ENCODE measurements around the gene FKBP9. TPM values are rescaled to one million over a fixed set of nuclear protein-coding genes. Genes with fewer than 3 reads are reported as not detected.

FKBP9 gene
- total RNA-seq, 1 experiment from 2014 or later, result 155 TPM

DNA sequence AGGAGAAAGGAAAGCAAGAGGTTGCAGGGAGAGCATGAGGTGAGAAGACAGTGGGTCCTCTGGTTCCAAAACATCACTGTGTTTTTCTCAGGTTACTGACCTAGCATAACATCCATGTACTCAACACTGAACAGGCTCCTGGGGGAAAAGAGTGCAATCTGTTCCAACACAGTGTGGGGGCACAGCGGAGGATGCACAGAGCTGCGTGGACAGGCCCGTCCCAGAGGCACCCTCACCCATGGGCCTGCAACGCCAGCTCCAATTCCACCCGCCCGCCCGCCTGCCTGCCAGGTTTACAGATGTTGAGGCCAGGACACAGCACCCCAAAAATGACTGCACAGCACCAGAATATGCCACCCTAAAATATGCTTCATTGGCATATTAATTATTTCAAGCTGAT lies 26.9 kb upstream of the FKBP9 start:
- peak in 1 of 2 experiments; percentile 31 for DNase-seq
- no peak overlapping the region for H3K4me2 ChIP-seq
- no peaks in the 10 kb centered on the region for H3K27me3 ChIP-seq (ENCODE audit: insufficient read depth, low read depth)
- CTCF ChIA-PET, result no interaction called here
- intact Hi-C loops (cut with micrococcal nuclease; ENCODE audit: unreplicated experiment), result no loop called here
- no peaks in the 10 kb centered on the region for H3K4me1 ChIP-seq (replicated peaks; ENCODE audit: insufficient read depth)
- H4K20me1 ChIP-seq (ENCODE audit: insufficient read depth), result no peaks in the 10 kb centered on the region
- no peaks in the 10 kb centered on the region for H3K9me3 ChIP-seq (ENCODE audit: insufficient read depth, low read depth)
- no peaks in the 10 kb centered on the region for H3K36me3 ChIP-seq (ENCODE audit: low read depth)
- peaks cover 1% of the 10 kb centered on the region; the same call in 1 of the 2 replicates for H3K79me2 ChIP-seq (ENCODE audit: low read depth)
- no peak overlapping the region for H3K27ac ChIP-seq
- no peaks in the 10 kb centered on the region; the same call in 1 of the 2 replicates for H3F3A ChIP-seq (ENCODE audit: insufficient read depth, low read depth)
- TF ChIP-seq CTCF (conservative IDR thresholded peaks at IDR 0.05) (no peak), EZH2 (IDR thresholded peaks at IDR 0.05; ENCODE audit: low read depth) (no peak)
- no peak overlapping the region for H2AFZ ChIP-seq
- H3K4me3 ChIP-seq, result no peak overlapping the region
- POLR2A ChIA-PET (ENCODE audit: unreplicated experiment), result no interaction called here
- no peaks in the 10 kb centered on the region for H3K9me2 ChIP-seq (ENCODE audit: insufficient read depth)
- no TSS peak for BruUV-seq (replicated peaks)

- Histone ChIP-seq H3K79me2 (ENCODE audit: low read depth) (peaks cover 32% of the 10 kb centered on the region), H3K36me3 (ENCODE audit: low read depth) (no peaks in the 10 kb centered on the region; the same call in 1 of the 2 replicates), H3K4me1 (replicated peaks; ENCODE audit: insufficient read depth) (no peaks in the 10 kb centered on the region), H3K9me2 (ENCODE audit: insufficient read depth) (no peaks in the 10 kb centered on the region), H3K4me2 (no peak overlapping the region), H3F3A (ENCODE audit: insufficient read depth, low read depth) (0 out of 2 replicates have a peak, but pooled peaks cover 5% of the 10 kb centered on the region), H3K9me3 (ENCODE audit: insufficient read depth, low read depth) (no peaks in the 10 kb centered on the region), H3K27me3 (ENCODE audit: insufficient read depth, low read depth) (no peaks in the 10 kb centered on the region), H2AFZ (no peak overlapping the region), H3K27ac (no peak overlapping the region), H4K20me1 (ENCODE audit: insufficient read depth) (peaks cover 5% of the 10 kb centered on the region; the same call in 1 of the 2 replicates), H3K4me3 (no peak overlapping the region)
- CTCF ChIA-PET, result no interaction called here
- intact Hi-C loops (cut with micrococcal nuclease; ENCODE audit: unreplicated experiment), result no loop called here
- DNase-seq, result peak in 1 of 2 experiments; percentile 10
- BruUV-seq (replicated peaks), result no TSS peak
- POLR2A ChIA-PET (ENCODE audit: unreplicated experiment), result no interaction called here
- TF ChIP-seq CTCF (conservative IDR thresholded peaks at IDR 0.05) (no peak), EZH2 (IDR thresholded peaks at IDR 0.05; ENCODE audit: low read depth) (no peak)
Measured at GRCh38 chr7:32935558-32935957, 21.7 kb upstream of the FKBP9 start.

DNA sequence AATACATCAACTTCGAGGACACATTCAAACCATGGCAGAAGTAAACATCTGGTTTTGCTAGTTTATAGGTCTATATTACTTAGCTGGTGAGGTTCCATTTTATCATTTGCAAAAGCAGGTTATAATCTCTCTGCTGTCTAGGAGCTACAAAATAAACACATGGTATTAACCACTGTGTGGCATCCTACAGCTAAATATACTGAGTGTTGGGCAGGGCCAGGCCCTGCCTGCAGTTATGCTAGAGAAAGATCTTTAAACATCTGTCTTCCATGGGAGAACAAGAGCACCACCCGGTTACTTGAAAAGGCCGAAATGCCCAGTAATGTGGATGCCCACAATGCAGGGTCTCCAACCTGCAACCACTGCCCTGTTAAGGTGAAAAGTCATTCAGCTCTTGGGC lies 20.6 kb upstream of the FKBP9 start:
- no TSS peak for BruUV-seq (replicated peaks)
- no peaks in the 10 kb centered on the region; the same call in 1 of the 2 replicates for H3K36me3 ChIP-seq (ENCODE audit: low read depth)

More for the DNA sequence above, 20.6 kb upstream of the FKBP9 start:
- H3K9me3 ChIP-seq (ENCODE audit: insufficient read depth, low read depth), result no peaks in the 10 kb centered on the region
- H3K4me1 ChIP-seq (replicated peaks; ENCODE audit: insufficient read depth), result peaks cover 8% of the 10 kb centered on the region
- TF ChIP-seq CTCF (conservative IDR thresholded peaks at IDR 0.05), result no peak
- no peak for TF ChIP-seq EZH2 (IDR thresholded peaks at IDR 0.05; ENCODE audit: low read depth)
- H3K27me3 ChIP-seq (ENCODE audit: insufficient read depth, low read depth), result no peaks in the 10 kb centered on the region
- CTCF ChIA-PET, result no interaction called here
- POLR2A ChIA-PET (ENCODE audit: unreplicated experiment), result no interaction called here
- no peak overlapping the region for H3K4me3 ChIP-seq
- H3F3A ChIP-seq (ENCODE audit: insufficient read depth, low read depth), result 0 out of 2 replicates have a peak, but pooled peaks cover 5% of the 10 kb centered on the region
- no peak overlapping the region for H2AFZ ChIP-seq
- intact Hi-C loops (cut with micrococcal nuclease; ENCODE audit: unreplicated experiment), result no loop called here
- no peak overlapping the region for H3K27ac ChIP-seq
- H3K79me2 ChIP-seq (ENCODE audit: low read depth), result peaks cover 42% of the 10 kb centered on the region
- H4K20me1 ChIP-seq (ENCODE audit: insufficient read depth), result peaks cover 5% of the 10 kb centered on the region; the same call in 1 of the 2 replicates
- no peak overlapping the region for H3K4me2 ChIP-seq
- DNase-seq, result peak in 1 of 2 experiments; percentile 30
- no peaks in the 10 kb centered on the region for H3K9me2 ChIP-seq (ENCODE audit: insufficient read depth)

Data from PC-9 (cell line).